Activated CD8-positive, alpha-beta memory T cell treated with anti-CD3 and anti-CD28 coated beads for 4 hours (primary cell): ENCODE results near the gene OSBPL8.

ENCODE experiments used
- DNase-seq, 2 donors: peaks; one replicate each; pipeline ENCODE4 v3.0.0-alpha.2; 2020; ENCODE audit warnings: low read depth in 2 of 2

The OSBPL8 gene

GRCh38 chr12:76556368-76556767 is 3.2 kb downstream of the OSBPL8 start:
- no peak for DNase-seq

DNA sequence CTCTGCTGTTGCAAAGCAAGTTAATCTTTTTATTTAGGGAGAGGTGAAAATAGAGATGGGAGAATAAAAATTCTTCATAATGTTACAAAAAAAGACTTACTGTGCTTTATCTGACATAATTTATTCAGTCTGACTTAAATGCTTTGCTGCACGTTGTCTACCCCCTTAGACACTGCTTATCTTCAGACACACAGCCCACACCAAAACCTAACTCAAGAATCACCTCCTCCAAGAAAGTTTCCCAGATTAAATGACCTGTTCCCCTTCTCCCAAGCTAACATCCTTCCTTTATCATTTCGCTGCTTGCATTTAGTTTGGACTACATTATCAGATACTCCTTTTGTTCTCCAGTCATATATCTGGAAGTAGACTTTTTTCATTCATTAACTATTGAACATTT is 3.8 kb downstream of the OSBPL8 start:
- no peak for DNase-seq

DNA sequence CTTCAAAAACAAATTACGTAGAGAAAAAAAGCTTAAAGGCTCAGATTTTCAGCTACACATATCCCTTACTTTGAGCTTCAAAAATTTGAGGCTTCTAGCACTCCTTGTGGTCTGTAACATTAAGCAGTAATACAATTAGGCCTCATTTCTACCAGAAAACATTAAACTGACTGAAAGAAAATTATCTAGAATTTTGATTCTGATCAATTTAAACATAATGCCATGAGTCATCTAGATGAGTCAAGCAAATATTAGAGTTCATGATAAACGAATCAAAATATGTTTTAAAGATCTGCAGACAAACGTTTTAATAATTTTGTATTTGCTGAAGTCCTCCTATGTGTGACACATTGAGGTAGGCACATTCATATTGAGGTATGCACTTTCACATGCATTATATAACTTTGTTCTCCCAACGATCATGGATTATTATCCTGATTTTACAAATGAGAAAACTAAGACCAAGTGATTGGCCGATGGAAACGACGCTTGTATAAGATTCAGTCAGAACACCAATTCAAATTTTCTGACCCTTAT is 4.3 kb downstream of the OSBPL8 start:
- DNase-seq: no peak

DNA sequence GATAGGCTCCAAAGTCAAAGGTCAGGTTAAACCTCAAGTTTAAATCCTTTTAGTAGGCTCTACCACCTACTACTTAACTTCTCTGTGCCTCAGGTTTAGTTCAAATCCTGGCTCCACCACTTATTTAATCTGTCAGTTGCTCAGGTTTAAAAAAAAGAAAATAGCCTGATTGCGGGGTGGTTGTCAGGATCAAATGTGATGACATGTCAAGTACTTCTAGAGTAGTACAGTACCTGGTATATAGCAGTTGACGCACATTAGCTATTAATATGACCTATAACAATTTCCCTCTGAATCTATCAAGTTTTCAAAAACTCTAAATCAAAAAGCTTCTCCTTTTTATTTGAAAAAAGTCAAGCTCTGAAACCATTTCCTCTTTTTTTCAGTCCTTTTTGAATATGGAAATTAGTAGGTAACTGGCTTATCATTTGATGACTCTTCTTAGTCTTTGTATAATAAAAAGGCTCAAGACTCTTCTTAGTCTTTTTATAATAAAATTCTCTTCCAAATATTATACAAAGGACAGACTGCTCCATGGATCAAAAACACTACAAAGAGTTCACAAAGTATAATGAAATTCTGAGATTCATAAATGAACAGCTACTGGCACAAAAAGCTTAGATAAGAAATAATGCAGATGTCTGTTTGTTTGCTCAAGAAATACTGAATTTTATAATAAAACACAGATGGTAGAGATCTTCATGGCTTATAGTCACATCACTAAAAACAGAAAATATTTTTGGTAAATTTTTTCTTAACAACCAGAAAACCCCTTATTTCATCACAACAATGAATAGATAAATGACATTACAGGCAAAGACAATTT is 5.0 kb downstream of the OSBPL8 start:
- no peak for DNase-seq

DNA sequence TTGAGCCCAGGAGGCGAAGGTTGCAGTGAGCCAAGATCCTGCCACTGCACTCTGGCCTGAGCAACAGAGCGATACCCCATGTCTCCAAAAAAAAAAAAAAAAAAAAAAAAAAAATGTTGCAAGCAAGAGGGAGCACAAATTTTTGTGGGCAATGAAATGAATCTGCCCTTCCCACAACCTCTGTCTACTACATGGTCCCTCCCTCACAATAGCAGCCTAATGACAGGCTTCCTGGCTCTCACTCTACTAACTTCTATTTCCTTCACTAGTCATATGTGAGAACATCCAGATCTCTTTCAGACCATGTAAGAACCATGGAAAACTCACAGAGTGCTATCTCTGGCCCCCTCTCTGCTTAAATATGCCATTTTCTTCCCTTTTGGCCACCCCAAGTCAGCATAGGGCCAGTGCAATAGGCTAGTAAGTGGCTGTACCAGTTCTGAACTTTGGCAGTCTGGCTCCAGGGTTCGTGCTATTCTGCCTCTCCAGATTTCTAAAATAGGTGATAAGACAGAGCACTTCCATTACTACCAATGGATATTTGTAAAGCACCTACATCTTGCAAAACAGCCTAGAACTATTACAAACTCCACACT is 7.1 kb downstream of the OSBPL8 start:
- no peak for DNase-seq

- no peak for DNase-seq
These were observed 8.1 kb downstream of the OSBPL8 start for GRCh38 chr12:76551482-76551888.

DNA sequence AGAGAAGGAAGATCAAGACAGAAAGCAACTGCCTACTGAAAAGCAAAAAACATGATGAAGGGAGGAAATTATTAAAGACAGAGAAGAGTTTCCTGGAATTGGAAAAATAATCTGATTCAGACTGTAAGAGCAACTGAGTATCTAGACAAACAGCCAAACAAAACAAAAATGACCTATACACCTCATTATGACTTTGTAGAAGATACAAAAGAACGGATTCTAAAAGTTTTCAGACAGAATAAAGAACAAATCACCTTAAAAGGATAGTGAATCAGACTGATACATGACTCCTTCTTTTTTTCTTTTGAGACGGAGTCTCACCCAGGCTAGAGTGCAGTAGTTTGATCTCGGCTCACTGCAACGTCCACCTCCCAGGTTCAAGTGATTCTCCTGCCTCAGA is 10.4 kb downstream of the OSBPL8 start:
- no peak for DNase-seq

- DNase-seq: no peak
These were observed 11.2 kb downstream of the OSBPL8 start for GRCh38 chr12:76548222-76548837.

DNA sequence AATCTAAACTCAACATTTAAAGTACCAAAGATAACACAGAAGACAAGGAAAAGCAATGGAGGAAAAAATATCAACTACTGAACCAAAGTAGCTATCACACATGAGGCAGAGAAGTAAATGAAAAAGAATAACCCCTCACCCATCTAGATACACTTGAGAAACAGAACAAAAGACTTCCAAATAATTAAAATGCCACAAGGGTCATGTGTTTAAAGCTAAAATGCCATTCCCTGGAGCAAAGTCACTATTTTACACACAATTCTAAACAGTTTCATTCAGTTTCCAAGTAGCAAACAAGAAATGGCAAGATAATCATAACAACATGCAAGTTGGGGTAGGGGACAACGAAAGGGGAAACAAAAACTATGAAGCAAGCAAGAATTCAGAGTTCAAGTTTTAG is 12.0 kb downstream of the OSBPL8 start:
- no peak for DNase-seq

GRCh38 chr12:76546889-76547288 is 12.7 kb downstream of the OSBPL8 start:
- no peak for DNase-seq

- no peak for DNase-seq
These were observed 14.1 kb downstream of the OSBPL8 start for GRCh38 chr12:76545486-76545885.

DNA sequence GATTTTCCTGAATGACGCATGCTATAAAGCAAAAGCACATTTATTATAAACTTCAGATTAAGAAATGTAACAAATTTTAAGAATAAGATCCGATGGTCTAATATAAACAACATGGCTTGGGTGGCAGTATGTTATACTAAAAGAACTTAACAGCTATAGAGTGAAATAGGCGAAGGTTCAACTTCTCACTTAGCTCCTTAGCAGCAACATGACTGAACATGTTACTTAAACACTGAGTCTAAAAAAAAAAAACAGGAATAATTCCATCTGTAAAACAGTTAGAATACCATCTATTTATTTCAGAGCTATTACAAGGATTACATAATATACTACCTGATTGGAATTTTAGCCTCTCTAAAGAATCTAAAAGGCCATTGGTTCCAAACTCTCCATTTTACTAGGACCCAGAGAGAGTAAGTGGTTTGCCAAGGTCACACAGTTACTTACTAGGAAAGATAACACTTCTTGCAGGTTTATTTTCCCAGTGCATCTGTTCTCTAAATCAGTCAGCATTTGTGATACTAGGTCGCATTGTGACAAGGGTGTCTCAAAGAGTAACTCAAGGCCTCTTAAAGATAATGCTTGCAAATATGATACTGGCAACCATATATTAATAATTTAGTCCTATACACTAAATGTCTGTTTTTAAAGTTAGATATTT is 14.8 kb downstream of the OSBPL8 start:
- no peak for DNase-seq

DNA sequence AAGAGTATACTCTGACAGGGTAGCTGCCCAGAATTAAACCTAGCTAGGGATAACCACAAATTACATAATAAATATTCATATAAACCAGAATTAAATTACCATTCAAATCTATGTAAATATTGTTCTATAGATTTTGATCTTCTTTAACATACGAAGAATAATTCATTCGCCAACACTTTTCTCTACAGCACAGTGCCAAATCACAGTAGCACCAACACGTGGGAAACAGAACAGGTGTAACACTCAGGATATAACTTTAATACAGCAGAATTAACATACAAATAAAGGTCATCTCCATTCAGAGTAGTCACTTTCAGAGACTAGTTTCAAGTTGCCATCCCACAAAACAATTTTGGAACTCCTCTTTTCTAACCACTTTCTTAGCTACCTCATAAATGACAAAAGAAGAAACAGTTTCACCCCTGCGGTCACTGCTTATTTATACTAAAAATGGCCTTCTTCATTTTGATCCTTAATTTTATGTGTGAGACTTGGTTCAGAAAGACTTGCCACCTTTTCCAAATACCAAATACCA is 15.7 kb downstream of the OSBPL8 start:
- no peak for DNase-seq

DNA sequence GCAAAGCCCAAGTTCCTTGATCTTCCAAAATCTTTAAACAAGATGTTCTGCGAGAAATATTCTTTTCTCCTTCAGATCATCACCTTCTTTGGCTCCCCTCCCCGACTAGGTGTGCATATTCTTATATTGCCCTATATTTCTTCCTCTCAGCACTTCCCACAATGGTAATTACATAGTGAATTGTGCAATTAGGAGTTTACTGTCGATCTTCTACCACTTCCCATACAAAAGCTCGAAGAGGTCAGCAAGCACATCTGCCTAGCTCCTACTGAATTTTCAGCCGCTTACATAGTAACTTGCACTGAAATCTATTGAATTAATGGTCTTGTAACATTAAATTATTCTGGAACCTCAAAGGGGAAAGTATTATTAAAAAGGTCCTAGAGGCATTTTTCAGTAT is 16.7 kb downstream of the OSBPL8 start:
- DNase-seq: no peak

DNA sequence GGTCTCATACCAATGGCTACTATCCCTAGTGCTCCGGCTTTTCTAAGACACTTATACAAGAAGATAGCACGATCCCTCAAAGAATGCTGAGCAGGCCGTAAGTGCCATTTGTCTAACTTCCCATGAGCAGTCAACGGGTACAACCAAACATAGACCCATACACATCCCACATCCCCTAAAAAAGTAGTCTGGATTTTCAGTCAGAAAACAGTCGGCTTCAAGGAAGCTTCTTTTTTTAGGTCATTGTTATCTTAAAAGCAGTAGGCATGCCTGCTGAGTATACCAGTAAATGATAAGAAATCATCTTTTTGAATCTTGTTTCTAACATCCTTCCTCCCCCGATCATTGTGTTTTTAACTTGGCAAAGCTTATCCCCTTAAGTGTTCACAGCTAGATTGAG is 19.8 kb downstream of the OSBPL8 start:
- DNase-seq: no peak

DNA sequence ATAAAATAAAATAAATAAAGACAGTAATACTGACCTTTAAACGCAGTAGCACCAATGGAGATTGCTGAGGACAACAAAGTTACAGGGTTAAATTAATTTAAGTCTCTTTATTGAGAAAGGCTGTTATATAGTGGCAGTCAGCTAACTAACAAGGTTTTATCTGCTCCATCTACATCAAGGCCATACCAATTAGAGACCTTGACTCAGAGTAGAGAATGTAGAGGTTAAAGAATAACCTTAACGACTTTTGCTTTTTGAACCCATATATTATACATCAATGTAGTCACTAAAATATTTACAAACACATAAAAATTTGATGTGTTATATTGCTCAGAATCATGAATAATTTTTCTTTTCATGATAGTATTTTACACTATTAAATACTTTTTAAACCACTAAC is 21.6 kb downstream of the OSBPL8 start:
- DNase-seq: no peak

- DNase-seq: no peak
These were observed 23.0 kb downstream of the OSBPL8 start for GRCh38 chr12:76536546-76536945.

- no peak for DNase-seq
These were observed 24.4 kb downstream of the OSBPL8 start for GRCh38 chr12:76535170-76535569.

DNA sequence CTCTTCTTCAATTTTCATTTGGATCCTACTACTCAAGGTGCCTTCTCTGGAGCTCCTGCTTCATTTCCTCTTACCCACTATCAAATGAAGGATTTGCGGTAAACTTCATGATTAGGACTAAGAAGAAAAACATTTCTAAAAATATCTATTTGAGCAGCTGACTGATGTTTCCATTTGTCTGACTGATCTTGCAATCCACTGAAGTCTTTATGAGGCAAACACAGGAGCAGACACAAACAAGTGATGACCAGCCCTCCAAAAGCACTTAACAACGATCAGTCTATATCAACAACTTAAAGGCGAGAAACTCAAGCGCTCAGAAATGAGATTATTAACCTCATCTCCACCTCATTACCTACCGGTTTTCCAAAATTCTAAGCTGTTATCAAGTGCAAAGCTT is 26.2 kb downstream of the OSBPL8 start:
- no peak for DNase-seq

- no peak for DNase-seq
These were observed 27.1 kb downstream of the OSBPL8 start for GRCh38 chr12:76532520-76532919.

DNA sequence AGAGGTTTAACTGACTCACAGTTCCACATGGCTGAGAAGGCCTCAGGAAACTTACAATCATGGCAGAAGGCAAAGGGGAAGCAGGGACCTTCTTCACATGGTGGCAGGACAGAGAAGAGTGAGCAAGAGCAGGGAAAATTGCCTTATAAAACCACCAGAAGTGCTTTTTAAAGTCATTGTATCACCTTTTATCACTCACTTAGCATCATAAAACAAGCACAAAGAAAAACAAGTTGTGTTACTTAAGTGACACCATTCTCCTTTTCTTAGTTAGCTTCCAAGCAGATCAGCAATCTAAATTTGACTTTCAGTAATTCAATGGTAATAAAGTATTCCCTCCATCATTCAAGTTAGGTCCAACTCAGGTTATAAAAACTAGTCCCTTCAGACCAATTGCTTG is 28.5 kb downstream of the OSBPL8 start:
- no peak for DNase-seq

- no peak for DNase-seq
These were observed 29.1 kb downstream of the OSBPL8 start for GRCh38 chr12:76530516-76530915.
